ENCODE results near the gene CATSPERB. TPM values are rescaled to one million over a fixed set of nuclear protein-coding genes. Genes with fewer than 3 reads are reported as not detected.

The CATSPERB gene
- total RNA-seq, 4 donors from 2014 or later: 0.83 to 11.6 (median 7.6) TPM

GRCh38 chr14:91660790-91661189, 71.1 kb downstream of the CATSPERB start:
- Histone ChIP-seq H3K27ac (no peak overlapping the region), H3K4me3 (no peak overlapping the region), H3K27me3 (no peaks in the 10 kb centered on the region), H3K9me3 (no peaks in the 10 kb centered on the region), H3K36me3 (no peaks in the 10 kb centered on the region), H3K4me1 (no peaks in the 10 kb centered on the region)
- TF ChIP-seq POLR2A (IDR thresholded peaks at IDR 0.05) (no peak), CTCF (IDR thresholded peaks at IDR 0.05) (no peak)
- no peak for DNase-seq

- H3K27me3 ChIP-seq: no peaks in the 10 kb centered on the region
- DNase-seq: no peak
- no peak overlapping the region for H3K4me3 ChIP-seq
- no peaks in the 10 kb centered on the region for H3K9me3 ChIP-seq
- H3K4me1 ChIP-seq: no peaks in the 10 kb centered on the region
- TF ChIP-seq POLR2A (IDR thresholded peaks at IDR 0.05): no peak
- no peak for TF ChIP-seq CTCF (IDR thresholded peaks at IDR 0.05)
- no peak overlapping the region for H3K27ac ChIP-seq
- no peaks in the 10 kb centered on the region for H3K36me3 ChIP-seq
Observed at GRCh38 chr14:91654836-91655235, 77.0 kb downstream of the CATSPERB start.

- no peak for DNase-seq
- no peaks in the 10 kb centered on the region for H3K9me3 ChIP-seq
- no peaks in the 10 kb centered on the region for H3K4me1 ChIP-seq
- no peaks in the 10 kb centered on the region for H3K27me3 ChIP-seq
- TF ChIP-seq CTCF (IDR thresholded peaks at IDR 0.05) (no peak), POLR2A (IDR thresholded peaks at IDR 0.05) (no peak)
- no peak overlapping the region for H3K4me3 ChIP-seq
- no peak overlapping the region for H3K27ac ChIP-seq
- H3K36me3 ChIP-seq: no peaks in the 10 kb centered on the region
Observed at GRCh38 chr14:91653451-91653850, 78.4 kb downstream of the CATSPERB start.

GRCh38 chr14:91649930-91650329, 82.0 kb downstream of the CATSPERB start:
- H3K9me3 ChIP-seq: no peaks in the 10 kb centered on the region
- H3K36me3 ChIP-seq: no peaks in the 10 kb centered on the region
- no peaks in the 10 kb centered on the region for H3K4me1 ChIP-seq
- peak in 5 of 6 experiments; percentile 61 to 75 (median 69) for TF ChIP-seq CTCF (IDR thresholded peaks at IDR 0.05)
- no peak for TF ChIP-seq POLR2A (IDR thresholded peaks at IDR 0.05)
- H3K27me3 ChIP-seq: no peaks in the 10 kb centered on the region
- no peak overlapping the region for H3K27ac ChIP-seq
- no peak overlapping the region for H3K4me3 ChIP-seq
- peak in 1 of 3 donors; percentile 49 for DNase-seq

- TF ChIP-seq CTCF (IDR thresholded peaks at IDR 0.05) (no peak), POLR2A (IDR thresholded peaks at IDR 0.05) (no peak)
- no peak for DNase-seq
- Histone ChIP-seq H3K9me3 (no peaks in the 10 kb centered on the region), H3K36me3 (no peaks in the 10 kb centered on the region), H3K4me1 (no peaks in the 10 kb centered on the region), H3K4me3 (no peak overlapping the region), H3K27me3 (no peaks in the 10 kb centered on the region), H3K27ac (no peak overlapping the region)
Observed at GRCh38 chr14:91647856-91648255, 84.0 kb downstream of the CATSPERB start.

- no peak overlapping the region for H3K4me3 ChIP-seq
- no peaks in the 10 kb centered on the region for H3K9me3 ChIP-seq
- DNase-seq: no peak
- TF ChIP-seq CTCF (IDR thresholded peaks at IDR 0.05): no peak
- no peak for TF ChIP-seq POLR2A (IDR thresholded peaks at IDR 0.05)
- no peak overlapping the region for H3K27ac ChIP-seq
- H3K4me1 ChIP-seq: no peaks in the 10 kb centered on the region
- H3K36me3 ChIP-seq: no peaks in the 10 kb centered on the region
- H3K27me3 ChIP-seq: no peaks in the 10 kb centered on the region
Observed at GRCh38 chr14:91636604-91637003, 95.3 kb downstream of the CATSPERB start.

All from Peyer's patch (tissue), 4 donors.